ENCODE measurements around the gene SWT1.

SWT1 gene

DNA sequence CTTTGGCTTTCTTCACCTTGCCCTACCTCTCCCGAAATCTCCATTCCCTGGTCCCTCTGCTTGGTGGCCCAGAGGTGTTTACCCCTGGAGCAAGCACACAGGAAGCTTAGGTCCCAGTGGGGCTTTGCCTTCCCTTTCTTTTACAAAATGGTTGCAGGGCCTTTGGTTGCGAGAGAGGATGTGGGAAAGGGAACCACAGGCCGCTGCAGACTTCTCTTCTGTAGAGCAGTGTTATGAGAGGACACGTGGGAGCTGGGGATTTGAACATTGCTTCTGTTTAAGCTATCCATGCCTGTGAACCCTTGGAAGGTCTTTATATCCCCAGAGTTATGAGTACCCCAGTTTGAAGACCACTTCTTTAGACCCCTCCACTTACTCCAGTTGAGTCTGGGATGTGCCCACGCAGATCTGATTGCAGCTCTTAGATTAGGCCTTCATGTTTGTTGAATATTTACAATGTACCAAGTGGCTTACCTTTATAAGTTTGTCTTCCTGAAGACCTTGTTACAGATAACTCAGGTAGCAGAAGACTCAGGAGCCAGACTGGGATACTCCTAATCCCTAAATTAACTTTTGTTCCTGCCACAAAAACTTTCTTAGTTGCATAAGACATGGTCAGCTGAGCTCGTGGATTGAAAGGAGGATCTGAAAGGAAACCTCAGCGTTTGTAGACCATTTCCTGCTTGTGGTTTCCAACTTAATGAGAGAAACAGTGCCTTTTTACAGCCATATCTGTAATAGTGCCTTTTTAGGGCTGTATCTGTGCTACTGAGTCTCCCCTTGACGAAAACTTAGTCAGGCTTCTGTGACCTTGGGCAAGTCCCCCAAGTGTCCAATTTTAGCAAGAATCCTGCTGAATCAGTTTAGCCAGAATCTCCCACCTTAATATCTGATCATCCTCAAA is 182.0 kb downstream of the SWT1 start:
- Histone ChIP-seq H3K36me3 (ENCODE audit: control insufficient read depth, insufficient read depth, low read length) (no peaks in the 10 kb centered on the region), H3K27me3 (ENCODE audit: control insufficient read depth, insufficient read depth, low read length) (no peaks in the 10 kb centered on the region), H3K4me1 (ENCODE audit: control insufficient read depth, insufficient read depth, low read length) (no peaks in the 10 kb centered on the region), H3K4me3 (ENCODE audit: low read length) (no peak overlapping the region), H3K9me3 (ENCODE audit: control insufficient read depth, insufficient read depth, low read length) (no peaks in the 10 kb centered on the region), H3K27ac (ENCODE audit: low read length) (no peak overlapping the region)
- WGBS (ENCODE audit: insufficient coverage, insufficient read length) = no CpG with 5 or more reads among the region's 8 CpGs
- no peak for DNase-seq (ENCODE audit: low read depth, low spot score)

DNA sequence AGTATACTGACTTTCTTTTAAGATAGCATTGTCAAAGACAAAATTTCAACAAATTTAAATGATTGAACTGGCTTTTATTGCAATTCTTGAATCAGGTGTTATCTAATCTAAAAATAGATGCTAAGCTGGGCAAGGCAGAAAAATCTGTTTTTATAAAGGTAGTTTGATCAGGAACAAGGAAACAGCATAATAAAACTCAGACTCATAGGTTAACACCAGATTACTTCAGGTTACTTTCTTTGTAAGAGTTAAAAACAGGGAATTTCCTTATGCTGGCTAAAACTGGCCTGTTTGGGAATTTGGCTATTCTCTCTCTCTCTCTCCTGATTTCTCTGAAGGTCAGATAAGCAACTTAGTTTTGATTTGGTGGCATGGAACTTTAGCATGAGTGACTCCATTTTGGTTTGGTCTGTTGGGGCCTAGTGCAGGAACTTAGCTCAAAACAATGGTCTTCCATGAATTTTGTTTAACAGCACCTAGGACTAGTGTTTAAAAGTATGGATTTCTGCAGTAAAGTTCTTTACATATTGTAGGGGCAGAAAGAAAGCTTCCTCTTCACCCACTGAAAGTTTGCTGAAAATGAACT is 184.3 kb downstream of the SWT1 start:
- H3K4me3 ChIP-seq (ENCODE audit: low read length) = no peak overlapping the region
- H3K4me1 ChIP-seq (ENCODE audit: control insufficient read depth, insufficient read depth, low read length) = no peaks in the 10 kb centered on the region
- no peak overlapping the region for H3K27ac ChIP-seq (ENCODE audit: low read length)
- no peaks in the 10 kb centered on the region for H3K27me3 ChIP-seq (ENCODE audit: control insufficient read depth, insufficient read depth, low read length)
- DNase-seq (ENCODE audit: low read depth, low spot score) = no peak
- no peaks in the 10 kb centered on the region for H3K9me3 ChIP-seq (ENCODE audit: control insufficient read depth, insufficient read depth, low read length)
- no peaks in the 10 kb centered on the region for H3K36me3 ChIP-seq (ENCODE audit: control insufficient read depth, insufficient read depth, low read length)

All from iPS DF 6.9 (cell line).